Body of pancreas (tissue), 4 donors: ENCODE results near the gene SCCPDH. TPM values are rescaled to one million over a fixed set of nuclear protein-coding genes. Genes with fewer than 3 reads are reported as not detected.
"Not testable (repeated sequence)": the region's sequence is repeated elsewhere in the genome, so short reads cannot be mapped to it uniquely, and the experiment has no call there.

ENCODE experiments used
- ATAC-seq: fragments of 150-250 bp; one replicate; pipeline ENCODE4 v1.9.1; 2016
- DNase-seq, 4 donors: peaks; one replicate each; pipeline ENCODE4 v3.0.0-alpha.2; 2019
- H3K27ac ChIP-seq, 4 donors: fragments of 200-600 bp; sonication (generic); 1 replicate in 3 of 4; 2 replicates in 1 of 4; pipeline versions ENCODE4 v1.5.1 to v1.6.1; 2016 to 2019; ENCODE audit warnings: mild to moderate bottlenecking in 1 of 4, mixed read lengths in 1 of 4, moderate library complexity in 1 of 4
- H3K27me3 ChIP-seq, 2 donors: fragments of 200-600 bp; sonication (generic); one replicate each; pipeline ENCODE4 v1.6.0; 2016; ENCODE audit warnings: mild to moderate bottlenecking in 1 of 2
- H3K36me3 ChIP-seq, 2 donors: fragments of 200-600 bp; sonication (generic); replicated peaks in 1 of 2; 2 replicates each; pipeline ENCODE4 v1.5.1; 2016; ENCODE audit warnings: low read depth in 2 of 2; ENCODE audit not compliant: insufficient read depth in 1 of 2
- H3K4me1 ChIP-seq: fragments of 200-600 bp; sonication (generic); one replicate; pipeline ENCODE4 v1.6.0; 2016
- H3K4me3 ChIP-seq, 2 donors: fragments of 200-600 bp; sonication (generic); 1 replicate in 1 of 2; 2 replicates in 1 of 2; pipeline ENCODE4 v1.5.1; 2016 to 2019
- H3K9me3 ChIP-seq, 3 donors: fragments of 200-600 bp; sonication (generic); 1 replicate in 2 of 3; 2 replicates in 1 of 3; pipeline ENCODE4 v1.5.1; 2016
- CTCF ChIP-seq, 7 experiments: fragments of 450-650 bp in 4 of 7; fragments of 200-600 bp in 3 of 7; sonication (generic) in 3 of 7; IDR thresholded peaks; one replicate each; pipeline ENCODE4 v1.5.1; 2016 to 2019; ENCODE audit warnings: antibody characterized with exemption in 7 of 7
- POLR2A ChIP-seq, 3 donors: fragments of 450-650 bp; IDR thresholded peaks; one replicate each; pipeline ENCODE4 v1.6.1; 2016; ENCODE audit warnings: antibody characterized with exemption in 3 of 3, mild to moderate bottlenecking in 2 of 3
- WGBS, 2 donors: methylation state at CpG; one replicate each; pipeline ENCODE4 v1.1.5; 2017; 5-methylcytosine and 5-hydroxymethylcytosine counted together
- intact Hi-C: fragments of 100-400 bp; cut with DNase I; formaldehyde crosslinking; loops from one replicate; pipeline ENCODE4 v1.15.1; 2023
- total RNA-seq, 2 donors: library from RNA; depleted of rRNA; stranded (reverse); fragments of >200 nt; gene quantifications; one replicate each; pipeline ENCODE4 v1.1.0, GENCODE V29; 2016

The SCCPDH gene
- total RNA-seq, 2 donors from 2014 or later: 9.9 to 15.0 TPM

GRCh38 chr1:246730839-246731238, 6.6 kb downstream of the SCCPDH start:
- no peaks in the 10 kb centered on the region for H3K9me3 ChIP-seq
- peaks cover 0 to 14% of the 10 kb centered on the region in 2 donors for H3K36me3 ChIP-seq
- no peak for ATAC-seq

GRCh38 chr1:246731873-246732272, 7.7 kb downstream of the SCCPDH start:
- intact Hi-C loops, H3K4me1 ChIP-seq, H3K27me3 ChIP-seq, ATAC-seq, H3K4me3 ChIP-seq, H3K27ac ChIP-seq, DNase-seq, H3K9me3 ChIP-seq: not testable (repeated sequence)
- peaks cover 0 to 14% of the 10 kb centered on the region in 2 donors for H3K36me3 ChIP-seq
- WGBS, 2 donors: 87 to 95% methylated on average over 3 of the region's 3 CpGs

More at GRCh38 chr1:246730839-246731238, 6.6 kb downstream of the SCCPDH start:
- TF ChIP-seq POLR2A (IDR thresholded peaks at IDR 0.05): no peak
- no peak for TF ChIP-seq CTCF (IDR thresholded peaks at IDR 0.05)
- 92 to 94% methylated on average over 8 of the region's 8 CpGs for WGBS, 2 donors
- DNase-seq: peak in 1 of 4 donors; percentile 14
- Histone ChIP-seq H3K27ac (no peak overlapping the region), H3K4me3 (no peak overlapping the region), H3K4me1 (peaks cover 11% of the 10 kb centered on the region), H3K27me3 (no peaks in the 10 kb centered on the region)
- intact Hi-C loops: no loop called here

- Histone ChIP-seq H3K9me3 (no peaks in the 10 kb centered on the region), H3K4me3 (no peak overlapping the region), H3K36me3 (peaks cover 0 to 11% of the 10 kb centered on the region in 2 donors), H3K27ac (no peak overlapping the region), H3K4me1 (no peaks in the 10 kb centered on the region), H3K27me3 (no peaks in the 10 kb centered on the region)
- ATAC-seq (no peak), DNase-seq (no peak)
- TF ChIP-seq POLR2A (IDR thresholded peaks at IDR 0.05) (no peak), CTCF (IDR thresholded peaks at IDR 0.05) (no peak)
- intact Hi-C loops: no loop called here
Observed at GRCh38 chr1:246733704-246734103, 9.5 kb downstream of the SCCPDH start.

GRCh38 chr1:246734866-246735265, 10.7 kb downstream of the SCCPDH start:
- H3K4me3 ChIP-seq: no peak overlapping the region
- no peak overlapping the region for H3K27ac ChIP-seq
- H3K9me3 ChIP-seq: no peaks in the 10 kb centered on the region
- DNase-seq (no peak), ATAC-seq (no peak)
- H3K4me1 ChIP-seq: no peaks in the 10 kb centered on the region
- TF ChIP-seq CTCF (IDR thresholded peaks at IDR 0.05) (no peak), POLR2A (IDR thresholded peaks at IDR 0.05) (no peak)
- H3K27me3 ChIP-seq: no peaks in the 10 kb centered on the region
- intact Hi-C loops: no loop called here
- H3K36me3 ChIP-seq: peaks cover 0 to 8% of the 10 kb centered on the region in 2 donors
- 86 to 92% methylated on average over 2 of the region's 2 CpGs for WGBS, 2 donors

GRCh38 chr1:246735735-246736134, 11.5 kb downstream of the SCCPDH start:
- no peak for TF ChIP-seq CTCF (IDR thresholded peaks at IDR 0.05)
- ATAC-seq: no peak
- H3K4me3 ChIP-seq: no peak overlapping the region
- no peaks in the 10 kb centered on the region for H3K27me3 ChIP-seq
- no peaks in the 10 kb centered on the region for H3K4me1 ChIP-seq
- intact Hi-C loops: no loop called here
- 65 to 76% methylated on average over 5 of the region's 5 CpGs for WGBS, 2 donors
- no peaks in the 10 kb centered on the region for H3K9me3 ChIP-seq
- DNase-seq: no peak
- peaks cover 0 to 4% of the 10 kb centered on the region in 2 donors for H3K36me3 ChIP-seq
- no peak overlapping the region for H3K27ac ChIP-seq
